ENCODE data around the gene TRIM50.
"Not testable (repeated sequence)": the region's sequence is repeated elsewhere in the genome, so short reads cannot be mapped to it uniquely, and the experiment has no call there.

The TRIM50 gene

DNA sequence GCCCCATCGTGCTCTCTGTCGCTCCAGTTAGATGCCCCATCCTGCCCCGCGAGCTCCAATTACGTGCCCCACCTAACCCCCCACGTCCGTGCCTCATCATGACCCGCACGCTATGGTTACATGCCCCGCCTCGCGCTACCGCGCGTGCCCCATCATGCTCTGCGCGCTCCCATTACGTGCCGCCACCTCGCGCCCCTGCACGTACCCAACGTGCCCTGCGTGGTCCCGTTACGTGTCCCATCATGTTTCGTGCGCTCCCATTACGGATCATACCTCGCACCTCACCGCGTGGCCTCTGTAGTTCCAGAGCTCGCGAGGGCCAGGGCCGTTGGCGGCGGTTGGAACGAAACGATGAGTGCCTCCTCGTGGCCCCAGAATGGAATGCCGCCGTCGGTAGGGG lies at the start of gene TRIM50, which contains the start of gene FKBP6:
Gene TRIM50 (minus strand): TSS at position 161 of the 400 bp plus-strand sequence. CDS start 3,295 bp downstream, outside the sequence.
Gene FKBP6 (plus strand): TSS at position 240 of the 400 bp plus-strand sequence. CDS start 268 bp downstream, outside the sequence.
- H3K27ac ChIP-seq (ENCODE audit: low read depth, low read length); H3F3A ChIP-seq (ENCODE audit: insufficient read depth); H3K4me3 ChIP-seq (ENCODE audit: insufficient read depth, low read length, poor library complexity, severe bottlenecking); H3K9ac ChIP-seq (ENCODE audit: low read length); H2AFZ ChIP-seq (ENCODE audit: low read depth, low read length, severe bottlenecking); H3K27me3 ChIP-seq (ENCODE audit: low read length); H4K20me1 ChIP-seq (ENCODE audit: low read depth, low read length); H3K79me2 ChIP-seq (ENCODE audit: insufficient read depth, low read length); H3K36me3 ChIP-seq (ENCODE audit: low read length); H3K9me2 ChIP-seq (replicated peaks; ENCODE audit: insufficient read depth, low read length); H3K9me3 ChIP-seq (ENCODE audit: insufficient read depth, low read length); H3K4me2 ChIP-seq (ENCODE audit: low read depth, low read length, poor library complexity, severe bottlenecking): not testable (repeated sequence)

GRCh38 chr7:73376671-73377412 lies 49.0 kb upstream of the TRIM50 start:
- Histone ChIP-seq H3K36me3 (ENCODE audit: low read length) (no peaks in the 10 kb centered on the region), H3K9me2 (replicated peaks; ENCODE audit: insufficient read depth, low read length) (no peaks in the 10 kb centered on the region), H2AFZ (ENCODE audit: low read depth, low read length, severe bottlenecking) (no peak overlapping the region), H3K27ac (ENCODE audit: low read depth, low read length) (no peak overlapping the region), H3K9me3 (ENCODE audit: insufficient read depth, low read length) (no peaks in the 10 kb centered on the region), H4K20me1 (ENCODE audit: low read depth, low read length) (no peaks in the 10 kb centered on the region), H3K79me2 (ENCODE audit: insufficient read depth, low read length) (no peaks in the 10 kb centered on the region), H3K9ac (ENCODE audit: low read length) (no peak overlapping the region), H3K4me3 (ENCODE audit: insufficient read depth, low read length, poor library complexity, severe bottlenecking) (no peak overlapping the region), H3F3A (ENCODE audit: insufficient read depth) (no peaks in the 10 kb centered on the region), H3K27me3 (ENCODE audit: low read length) (no peaks in the 10 kb centered on the region), H3K4me2 (ENCODE audit: low read depth, low read length, poor library complexity, severe bottlenecking) (no peak overlapping the region)
- TF ChIP-seq CTCF (IDR thresholded peaks at IDR 0.05; ENCODE audit: insufficient read depth, low read length, poor library complexity, severe bottlenecking) (no peak), EZH2phosphoT487 (conservative IDR thresholded peaks at IDR 0.05; ENCODE audit: low read length) (no peak)

GRCh38 chr7:73376262-73376661 lies 48.4 kb upstream of the TRIM50 start:
- not testable (repeated sequence) for H3K27ac ChIP-seq (ENCODE audit: low read depth, low read length); H3K79me2 ChIP-seq (ENCODE audit: insufficient read depth, low read length); H3K9ac ChIP-seq (ENCODE audit: low read length); H3K4me3 ChIP-seq (ENCODE audit: insufficient read depth, low read length, poor library complexity, severe bottlenecking); H3K9me2 ChIP-seq (replicated peaks; ENCODE audit: insufficient read depth, low read length); H3K27me3 ChIP-seq (ENCODE audit: low read length); H2AFZ ChIP-seq (ENCODE audit: low read depth, low read length, severe bottlenecking); H3K4me2 ChIP-seq (ENCODE audit: low read depth, low read length, poor library complexity, severe bottlenecking); H3K9me3 ChIP-seq (ENCODE audit: insufficient read depth, low read length); H3K36me3 ChIP-seq (ENCODE audit: low read length); H3F3A ChIP-seq (ENCODE audit: insufficient read depth); H4K20me1 ChIP-seq (ENCODE audit: low read depth, low read length)

DNA sequence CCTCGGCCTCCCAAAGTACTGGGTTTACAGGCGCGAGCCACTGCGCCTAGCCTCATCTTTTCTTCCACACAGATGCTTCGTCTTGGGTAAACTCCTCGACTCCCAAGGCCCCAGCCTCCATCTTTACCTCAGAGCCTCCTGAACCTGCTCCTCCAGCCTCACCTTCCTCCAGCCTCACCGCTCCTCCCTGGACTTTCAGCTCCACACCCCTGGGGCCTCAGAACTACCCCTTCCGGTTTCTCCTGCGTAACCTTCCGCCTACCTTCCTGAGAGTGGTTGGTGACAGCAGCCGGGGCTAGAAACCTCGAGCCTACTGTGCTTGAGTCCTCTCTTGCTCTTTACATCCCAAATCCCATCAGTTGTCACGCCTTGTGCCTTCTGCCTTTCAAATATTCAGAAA lies 45.9 kb upstream of the TRIM50 start:
- Histone ChIP-seq H3K79me2 (ENCODE audit: insufficient read depth, low read length) (no peaks in the 10 kb centered on the region), H2AFZ (ENCODE audit: low read depth, low read length, severe bottlenecking) (no peak overlapping the region), H4K20me1 (ENCODE audit: low read depth, low read length) (no peaks in the 10 kb centered on the region), H3K4me3 (ENCODE audit: insufficient read depth, low read length, poor library complexity, severe bottlenecking) (no peak overlapping the region), H3K9me3 (ENCODE audit: insufficient read depth, low read length) (no peaks in the 10 kb centered on the region), H3K9ac (ENCODE audit: low read length) (no peak overlapping the region), H3K4me2 (ENCODE audit: low read depth, low read length, poor library complexity, severe bottlenecking) (no peak overlapping the region), H3K27me3 (ENCODE audit: low read length) (no peaks in the 10 kb centered on the region), H3K27ac (ENCODE audit: low read depth, low read length) (no peak overlapping the region), H3K36me3 (ENCODE audit: low read length) (no peaks in the 10 kb centered on the region), H3F3A (ENCODE audit: insufficient read depth) (no peaks in the 10 kb centered on the region), H3K9me2 (replicated peaks; ENCODE audit: insufficient read depth, low read length) (no peaks in the 10 kb centered on the region)
- TF ChIP-seq CTCF (IDR thresholded peaks at IDR 0.05; ENCODE audit: insufficient read depth, low read length, poor library complexity, severe bottlenecking), result no peak
- no peak for TF ChIP-seq EZH2phosphoT487 (conservative IDR thresholded peaks at IDR 0.05; ENCODE audit: low read length)

All from SU-DHL-6 (cell line).